C4-2B (cell line): ENCODE data around the gene ANKRD63.
A peak's percentile ranks its signal among the peaks of the same experiment; 100 is the strongest.

Experiments used
- CTCF ChIP-seq: fragments of 450-650 bp; conservative IDR thresholded peaks from 2 replicates; pipeline ENCODE4 v1.5.1; 2017; ENCODE audit warnings: mild to moderate bottlenecking
- ZFX ChIP-seq: fragments of 450-650 bp; IDR thresholded peaks from 2 replicates; pipeline ENCODE4 v1.6.1; 2017

- TF ChIP-seq CTCF (peak; percentile 86), ZFX (no peak)
Observed at GRCh38 chr15:40310001-40310959, 27.4 kb upstream of the ANKRD63 start.
